ENCODE results near the gene TMIGD3. TPM values are rescaled to one million over a fixed set of nuclear protein-coding genes. Genes with fewer than 3 reads are reported as not detected.

The TMIGD3 gene
- total RNA-seq, 1 experiment from 2014 or later, result not detected

DNA sequence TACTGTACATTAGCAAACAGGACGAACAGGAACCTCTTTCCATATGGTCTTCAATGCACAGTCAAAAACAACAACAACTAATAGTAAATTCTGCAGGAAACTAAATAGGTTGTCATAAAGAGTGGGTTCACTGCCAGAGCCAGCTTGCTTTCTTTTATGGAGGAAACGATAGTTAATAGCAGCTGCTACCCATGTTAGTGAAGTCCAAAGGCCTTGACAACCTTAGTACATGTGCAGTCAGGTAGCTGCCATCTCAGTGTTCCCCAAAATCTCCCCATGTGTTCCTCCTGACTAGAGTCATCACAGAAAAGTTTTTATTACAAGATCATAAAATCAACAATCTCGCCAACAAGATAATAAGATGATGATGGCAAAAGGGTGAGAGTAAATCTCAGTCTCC, 16.6 kb upstream of the TMIGD3 start:
- ATAC-seq, result no peak
- no peak overlapping the region for H3K4me3 Mint-ChIP-seq
- ChIA-PET CTCF (no interaction called here), POLR2A (no interaction called here)
- DNase-seq (ENCODE audit: low spot score), result no peak
- peaks cover 6% of the 10 kb centered on the region for H3K27me3 Mint-ChIP-seq (ENCODE audit: low read depth)
- no peak overlapping the region for H3K27ac Mint-ChIP-seq
- peaks cover 8% of the 10 kb centered on the region for H3K4me1 Mint-ChIP-seq
- TF ChIP-seq E2F5 (CRISPR knock-in tag; IDR thresholded peaks at IDR 0.05) (no peak), NR1H2 (CRISPR knock-in tag; IDR thresholded peaks at IDR 0.05) (no peak), NFE2L1 (CRISPR knock-in tag; IDR thresholded peaks at IDR 0.05) (no peak), RORB (CRISPR knock-in tag; IDR thresholded peaks at IDR 0.05) (no peak), HMGXB4 (CRISPR knock-in tag; IDR thresholded peaks at IDR 0.05) (no peak), FOXJ3 (CRISPR knock-in tag; IDR thresholded peaks at IDR 0.05; ENCODE audit: borderline replicate concordance) (no peak), ZNF416 (CRISPR knock-in tag; IDR thresholded peaks at IDR 0.05) (no peak), E2F1 (CRISPR knock-in tag; IDR thresholded peaks at IDR 0.05) (no peak), ZNF396 (CRISPR knock-in tag; IDR thresholded peaks at IDR 0.05; ENCODE audit: borderline replicate concordance) (no peak), AFF4 (CRISPR knock-in tag; IDR thresholded peaks at IDR 0.05; ENCODE audit: borderline replicate concordance) (no peak), PRDM15 (CRISPR knock-in tag; IDR thresholded peaks at IDR 0.05) (no peak), USF2 (CRISPR knock-in tag; IDR thresholded peaks at IDR 0.05) (no peak), JAZF1 (CRISPR knock-in tag; IDR thresholded peaks at IDR 0.05) (no peak)
- H3K9me3 Mint-ChIP-seq, result peaks cover 22% of the 10 kb centered on the region
- peaks cover 3% of the 10 kb centered on the region; the same call in 1 of the 2 replicates for H3K36me3 Mint-ChIP-seq
